Effector memory CD4-positive, alpha-beta T cell (primary cell): ENCODE results near the gene SLC25A18.
"Not testable (repeated sequence)": the region's sequence is repeated elsewhere in the genome, so short reads cannot be mapped to it uniquely, and the experiment has no call there.

Source experiments
- DNase-seq, 3 donors: peaks; one replicate each; pipeline ENCODE4 v3.0.0-alpha.2; 2020
- H3K27ac ChIP-seq: 2 replicates; pipeline ENCODE4 v1.7.0; 2013; ENCODE audit warnings: mild to moderate bottlenecking, low read length, moderate library complexity; ENCODE audit not compliant: insufficient read depth, poor library complexity, severe bottlenecking
- H3K27me3 ChIP-seq: replicated peaks from 2 replicates; pipeline ENCODE4 v1.7.0; 2013; ENCODE audit warnings: mild to moderate bottlenecking, low read length; ENCODE audit not compliant: insufficient read depth, control insufficient read depth, poor library complexity, severe bottlenecking
- H3K36me3 ChIP-seq: 2 replicates; pipeline ENCODE4 v1.7.0; 2013; ENCODE audit warnings: mild to moderate bottlenecking, low read length, moderate library complexity; ENCODE audit not compliant: control insufficient read depth, insufficient read depth
- H3K4me1 ChIP-seq: 2 replicates; pipeline ENCODE4 v1.7.0; 2013; ENCODE audit warnings: low read length, mild to moderate bottlenecking; ENCODE audit not compliant: control insufficient read depth, insufficient read depth, poor library complexity, severe bottlenecking
- H3K4me3 ChIP-seq: 2 replicates; pipeline ENCODE4 v1.7.0; 2013; ENCODE audit warnings: low read length, low read depth, mild to moderate bottlenecking; ENCODE audit not compliant: insufficient read depth, poor library complexity, severe bottlenecking
- H3K9me3 ChIP-seq: 2 replicates; pipeline ENCODE4 v1.7.0; 2013; ENCODE audit warnings: mild to moderate bottlenecking, low read length, moderate library complexity; ENCODE audit not compliant: control insufficient read depth

Gene SLC25A18

DNA sequence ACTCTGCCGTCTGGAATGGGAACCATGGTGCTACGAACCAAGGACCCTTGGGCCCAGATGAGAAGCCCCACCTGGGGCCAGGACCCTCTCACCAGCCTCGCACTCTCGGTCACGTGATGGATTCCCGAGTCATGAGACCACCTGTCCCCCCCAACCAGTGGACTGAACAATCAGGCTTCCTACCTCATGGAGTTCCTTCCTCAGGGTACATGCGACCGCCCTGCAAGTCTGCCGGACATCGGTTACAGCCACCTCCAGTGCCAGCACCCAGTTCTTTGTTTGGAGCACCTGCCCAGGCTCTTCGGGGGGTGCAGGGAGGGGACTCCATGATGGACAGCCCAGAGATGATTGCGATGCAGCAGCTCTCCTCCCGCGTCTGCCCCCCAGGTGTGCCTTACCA lies 20.8 kb upstream of the SLC25A18 start:
- H3K27ac ChIP-seq, result no peak overlapping the region
- no peaks in the 10 kb centered on the region for H3K9me3 ChIP-seq
- no peaks in the 10 kb centered on the region for H3K4me1 ChIP-seq
- H3K4me3 ChIP-seq, result no peak overlapping the region
- no peaks in the 10 kb centered on the region for H3K36me3 ChIP-seq
- no peaks in the 10 kb centered on the region for H3K27me3 ChIP-seq
- no peak for DNase-seq

- Histone ChIP-seq H3K27me3 (no peaks in the 10 kb centered on the region), H3K4me3 (no peak overlapping the region), H3K9me3 (no peaks in the 10 kb centered on the region), H3K4me1 (no peaks in the 10 kb centered on the region), H3K36me3 (no peaks in the 10 kb centered on the region), H3K27ac (no peak overlapping the region)
- no peak for DNase-seq
Observed at GRCh38 chr22:17548010-17548755, 15.1 kb upstream of the SLC25A18 start.

DNA sequence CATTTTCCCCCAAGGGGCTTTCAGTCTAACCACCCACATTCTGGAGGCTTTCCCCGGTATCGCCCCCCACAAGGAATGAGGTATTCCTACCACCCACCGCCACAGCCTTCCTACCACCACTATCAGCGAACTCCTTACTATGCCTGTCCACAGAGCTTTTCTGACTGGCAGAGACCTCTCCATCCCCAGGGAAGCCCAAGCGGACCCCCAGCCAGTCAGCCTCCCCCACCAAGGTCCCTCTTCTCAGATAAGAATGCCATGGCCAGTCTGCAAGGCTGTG lies 14.6 kb upstream of the SLC25A18 start:
- Histone ChIP-seq H3K27ac (no peak overlapping the region), H3K36me3 (no peaks in the 10 kb centered on the region), H3K4me3 (no peak overlapping the region), H3K9me3 (no peaks in the 10 kb centered on the region), H3K4me1 (no peaks in the 10 kb centered on the region), H3K27me3 (no peaks in the 10 kb centered on the region)
- DNase-seq, result no peak

DNA sequence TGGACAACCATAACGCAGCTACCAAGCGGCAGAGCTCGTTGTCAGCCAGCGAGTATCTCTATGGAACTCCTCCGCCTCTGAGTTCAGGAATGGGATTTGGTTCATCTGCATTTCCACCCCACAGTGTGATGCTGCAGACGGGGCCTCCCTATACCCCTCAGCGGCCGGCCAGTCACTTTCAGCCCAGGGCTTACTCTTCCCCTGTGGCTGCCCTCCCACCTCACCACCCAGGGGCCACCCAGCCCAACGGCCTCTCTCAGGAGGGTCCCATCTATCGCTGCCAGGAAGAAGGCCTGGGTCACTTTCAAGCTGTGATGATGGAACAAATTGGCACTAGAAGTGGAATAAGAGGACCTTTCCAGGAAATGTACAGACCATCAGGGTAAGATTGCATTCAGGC lies 14.1 kb upstream of the SLC25A18 start:
- Histone ChIP-seq H3K27ac (no peak overlapping the region), H3K36me3 (no peaks in the 10 kb centered on the region), H3K4me3 (no peak overlapping the region), H3K9me3 (no peaks in the 10 kb centered on the region), H3K4me1 (no peaks in the 10 kb centered on the region), H3K27me3 (no peaks in the 10 kb centered on the region)
- DNase-seq, result no peak

- H3K27me3 ChIP-seq, result no peaks in the 10 kb centered on the region
- H3K4me3 ChIP-seq, result no peak overlapping the region
- no peak overlapping the region for H3K27ac ChIP-seq
- no peaks in the 10 kb centered on the region for H3K36me3 ChIP-seq
- H3K9me3 ChIP-seq, result no peaks in the 10 kb centered on the region
- no peak for DNase-seq
- H3K4me1 ChIP-seq, result no peaks in the 10 kb centered on the region
Observed at GRCh38 chr22:17549655-17550054, 13.6 kb upstream of the SLC25A18 start.

GRCh38 chr22:17552737-17553136 lies 10.6 kb upstream of the SLC25A18 start:
- H3K27ac ChIP-seq, result no peak overlapping the region
- no peaks in the 10 kb centered on the region for H3K36me3 ChIP-seq
- no peak overlapping the region for H3K4me3 ChIP-seq
- H3K9me3 ChIP-seq, result no peaks in the 10 kb centered on the region
- no peak for DNase-seq
- H3K27me3 ChIP-seq, result no peaks in the 10 kb centered on the region
- no peaks in the 10 kb centered on the region for H3K4me1 ChIP-seq

- Histone ChIP-seq H3K4me1 (no peaks in the 10 kb centered on the region), H3K27me3 (no peaks in the 10 kb centered on the region), H3K4me3 (no peak overlapping the region), H3K9me3 (no peaks in the 10 kb centered on the region), H3K27ac (no peak overlapping the region), H3K36me3 (no peaks in the 10 kb centered on the region)
- DNase-seq, result no peak
Observed at GRCh38 chr22:17554814-17555213, 8.5 kb upstream of the SLC25A18 start.

DNA sequence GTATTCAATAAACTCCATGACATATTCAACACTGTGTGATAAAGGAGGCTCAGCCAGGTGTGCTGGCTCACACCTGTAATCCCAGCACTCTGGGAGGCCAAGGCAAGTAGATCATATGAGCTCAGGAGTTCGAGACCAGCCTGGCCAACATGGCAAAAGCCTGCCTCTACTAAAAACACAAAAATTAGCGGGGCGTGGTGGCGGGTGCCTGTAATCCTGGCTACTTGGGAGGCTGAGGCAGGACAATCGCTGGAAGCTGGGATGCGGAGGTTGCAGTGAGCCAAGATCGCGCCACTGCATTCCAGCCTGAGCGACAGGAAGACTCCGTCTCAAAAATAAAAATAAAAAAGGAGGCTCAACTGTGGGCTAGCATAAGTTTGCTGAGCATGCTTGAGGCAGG lies 4.1 kb upstream of the SLC25A18 start:
- no peaks in the 10 kb centered on the region for H3K27me3 ChIP-seq
- no peaks in the 10 kb centered on the region for H3K36me3 ChIP-seq
- H3K4me3 ChIP-seq, result no peak overlapping the region
- no peaks in the 10 kb centered on the region for H3K9me3 ChIP-seq
- no peak overlapping the region for H3K27ac ChIP-seq
- no peaks in the 10 kb centered on the region for H3K4me1 ChIP-seq
- no peak for DNase-seq

- no peak for DNase-seq
- Histone ChIP-seq H3K36me3 (no peaks in the 10 kb centered on the region), H3K4me3 (no peak overlapping the region), H3K4me1 (no peaks in the 10 kb centered on the region), H3K27me3 (no peaks in the 10 kb centered on the region), H3K27ac (no peak overlapping the region), H3K9me3 (no peaks in the 10 kb centered on the region)
Observed at GRCh38 chr22:17563936-17564391, 666 bp downstream of the SLC25A18 start.

- H3K9me3 ChIP-seq, H3K36me3 ChIP-seq, H3K27ac ChIP-seq, H3K4me1 ChIP-seq, H3K4me3 ChIP-seq, H3K27me3 ChIP-seq, DNase-seq: not testable (repeated sequence)
Observed at GRCh38 chr22:17566016-17566687, 2.9 kb downstream of the SLC25A18 start.
